A549 (cell line): ENCODE measurements around the gene CAMTA1.

Experiments used
- CHD4 ChIP-seq: fragments of 200-600 bp; sonication (generic); IDR thresholded peaks from 2 replicates; pipeline ENCODE4 v1.6.1; 2016; ENCODE audit warnings: antibody characterized with exemption, mild to moderate bottlenecking, borderline replicate concordance
- EHF ChIP-seq: fragments of 250-450 bp; sonication (Bioruptor Pico); IDR thresholded peaks from 2 replicates; pipeline ENCODE4 v1.5.0; 2020; ENCODE audit warnings: mild to moderate bottlenecking
- MAFK ChIP-seq: fragments of 450-650 bp; IDR thresholded peaks from 2 replicates; pipeline ENCODE4 v1.6.1; 2014; ENCODE audit not compliant: partially characterized antibody
- MYC ChIP-seq: IDR thresholded peaks from 2 replicates; pipeline ENCODE4 v1.6.1; 2012; ENCODE audit warnings: mild to moderate bottlenecking, inconsistent platforms, low read length, improper control_type of control experiment, borderline replicate concordance
- RAD21 ChIP-seq, 2 experiments: fragments of >200 bp in 1 of 2; sonication (Bioruptor Twin) in 1 of 2; formaldehyde crosslinking in 1 of 2; IDR thresholded peaks in 1 of 2; conservative IDR thresholded peaks in 1 of 2; 2 replicates in 1 of 2; 3 replicates in 1 of 2; pipeline ENCODE4 v1.6.1; 2012 to 2018; ENCODE audit warnings: inconsistent platforms in 1 of 2
- RARB ChIP-seq: fragments of 250-450 bp; sonication (Bioruptor Pico); IDR thresholded peaks from 2 replicates; pipeline ENCODE4 v1.8.0; 2021; ENCODE audit warnings: mild to moderate bottlenecking, moderate library complexity
- ZNF302 ChIP-seq: fragments of 250-450 bp; sonication (Bioruptor Pico); IDR thresholded peaks from 2 replicates; pipeline ENCODE4 v1.9.0; 2021; ENCODE audit warnings: inconsistent platforms, mild to moderate bottlenecking, moderate library complexity
- ZSCAN20 ChIP-seq: fragments of 250-450 bp; sonication (Bioruptor Pico); IDR thresholded peaks from 2 replicates; pipeline ENCODE4 v1.8.0; 2022; ENCODE audit warnings: mild to moderate bottlenecking, moderate library complexity
- TF ChIP-seq, protein P1 (sequence below): fragments of >200 bp; sonication (Bioruptor Twin); formaldehyde crosslinking; IDR thresholded peaks from 3 replicates; pipeline ENCODE4 v1.5.1; 2016
- TF ChIP-seq, protein P2 (sequence below): fragments of 250-450 bp; sonication (Bioruptor Pico); IDR thresholded peaks from 2 replicates; pipeline ENCODE4 v1.5.0; 2021; ENCODE audit warnings: mild to moderate bottlenecking, moderate library complexity, borderline replicate concordance
- TF ChIP-seq, protein P3 (sequence below): fragments of 200-600 bp; sonication (generic); IDR thresholded peaks from 2 replicates; pipeline ENCODE4 v1.6.1; 2016; ENCODE audit warnings: antibody characterized with exemption, mild to moderate bottlenecking, moderate library complexity

DNA sequence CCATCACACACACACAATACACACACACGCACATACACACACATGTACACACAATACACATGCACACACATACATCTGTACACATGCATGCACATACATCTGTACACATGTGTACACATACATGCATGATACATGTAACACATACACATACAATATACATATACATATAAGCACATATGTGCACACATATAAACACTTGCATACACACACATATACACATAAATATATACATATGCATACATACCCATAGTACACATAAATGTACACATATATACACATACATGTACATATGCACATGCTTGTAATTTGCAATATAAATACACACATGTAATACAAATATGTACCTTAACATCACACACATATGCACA, 703.2 kb downstream of the CAMTA1 start:
- no peak for TF ChIP-seq EHF (CRISPR knock-in tag)
- TF ChIP-seq, protein P1, sequence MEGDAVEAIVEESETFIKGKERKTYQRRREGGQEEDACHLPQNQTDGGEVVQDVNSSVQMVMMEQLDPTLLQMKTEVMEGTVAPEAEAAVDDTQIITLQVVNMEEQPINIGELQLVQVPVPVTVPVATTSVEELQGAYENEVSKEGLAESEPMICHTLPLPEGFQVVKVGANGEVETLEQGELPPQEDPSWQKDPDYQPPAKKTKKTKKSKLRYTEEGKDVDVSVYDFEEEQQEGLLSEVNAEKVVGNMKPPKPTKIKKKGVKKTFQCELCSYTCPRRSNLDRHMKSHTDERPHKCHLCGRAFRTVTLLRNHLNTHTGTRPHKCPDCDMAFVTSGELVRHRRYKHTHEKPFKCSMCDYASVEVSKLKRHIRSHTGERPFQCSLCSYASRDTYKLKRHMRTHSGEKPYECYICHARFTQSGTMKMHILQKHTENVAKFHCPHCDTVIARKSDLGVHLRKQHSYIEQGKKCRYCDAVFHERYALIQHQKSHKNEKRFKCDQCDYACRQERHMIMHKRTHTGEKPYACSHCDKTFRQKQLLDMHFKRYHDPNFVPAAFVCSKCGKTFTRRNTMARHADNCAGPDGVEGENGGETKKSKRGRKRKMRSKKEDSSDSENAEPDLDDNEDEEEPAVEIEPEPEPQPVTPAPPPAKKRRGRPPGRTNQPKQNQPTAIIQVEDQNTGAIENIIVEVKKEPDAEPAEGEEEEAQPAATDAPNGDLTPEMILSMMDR = no peak
- TF ChIP-seq CHD4 = no peak
- TF ChIP-seq, protein P2, sequence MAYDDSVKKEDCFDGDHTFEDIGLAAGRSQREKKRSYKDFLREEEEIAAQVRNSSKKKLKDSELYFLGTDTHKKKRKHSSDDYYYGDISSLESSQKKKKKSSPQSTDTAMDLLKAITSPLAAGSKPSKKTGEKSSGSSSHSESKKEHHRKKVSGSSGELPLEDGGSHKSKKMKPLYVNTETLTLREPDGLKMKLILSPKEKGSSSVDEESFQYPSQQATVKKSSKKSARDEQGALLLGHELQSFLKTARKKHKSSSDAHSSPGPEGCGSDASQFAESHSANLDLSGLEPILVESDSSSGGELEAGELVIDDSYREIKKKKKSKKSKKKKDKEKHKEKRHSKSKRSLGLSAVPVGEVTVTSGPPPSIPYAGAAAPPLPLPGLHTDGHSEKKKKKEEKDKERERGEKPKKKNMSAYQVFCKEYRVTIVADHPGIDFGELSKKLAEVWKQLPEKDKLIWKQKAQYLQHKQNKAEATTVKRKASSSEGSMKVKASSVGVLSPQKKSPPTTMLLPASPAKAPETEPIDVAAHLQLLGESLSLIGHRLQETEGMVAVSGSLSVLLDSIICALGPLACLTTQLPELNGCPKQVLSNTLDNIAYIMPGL = no peak
- no peak for TF ChIP-seq ZNF302
- TF ChIP-seq ZSCAN20 = no peak
- TF ChIP-seq, protein P3, sequence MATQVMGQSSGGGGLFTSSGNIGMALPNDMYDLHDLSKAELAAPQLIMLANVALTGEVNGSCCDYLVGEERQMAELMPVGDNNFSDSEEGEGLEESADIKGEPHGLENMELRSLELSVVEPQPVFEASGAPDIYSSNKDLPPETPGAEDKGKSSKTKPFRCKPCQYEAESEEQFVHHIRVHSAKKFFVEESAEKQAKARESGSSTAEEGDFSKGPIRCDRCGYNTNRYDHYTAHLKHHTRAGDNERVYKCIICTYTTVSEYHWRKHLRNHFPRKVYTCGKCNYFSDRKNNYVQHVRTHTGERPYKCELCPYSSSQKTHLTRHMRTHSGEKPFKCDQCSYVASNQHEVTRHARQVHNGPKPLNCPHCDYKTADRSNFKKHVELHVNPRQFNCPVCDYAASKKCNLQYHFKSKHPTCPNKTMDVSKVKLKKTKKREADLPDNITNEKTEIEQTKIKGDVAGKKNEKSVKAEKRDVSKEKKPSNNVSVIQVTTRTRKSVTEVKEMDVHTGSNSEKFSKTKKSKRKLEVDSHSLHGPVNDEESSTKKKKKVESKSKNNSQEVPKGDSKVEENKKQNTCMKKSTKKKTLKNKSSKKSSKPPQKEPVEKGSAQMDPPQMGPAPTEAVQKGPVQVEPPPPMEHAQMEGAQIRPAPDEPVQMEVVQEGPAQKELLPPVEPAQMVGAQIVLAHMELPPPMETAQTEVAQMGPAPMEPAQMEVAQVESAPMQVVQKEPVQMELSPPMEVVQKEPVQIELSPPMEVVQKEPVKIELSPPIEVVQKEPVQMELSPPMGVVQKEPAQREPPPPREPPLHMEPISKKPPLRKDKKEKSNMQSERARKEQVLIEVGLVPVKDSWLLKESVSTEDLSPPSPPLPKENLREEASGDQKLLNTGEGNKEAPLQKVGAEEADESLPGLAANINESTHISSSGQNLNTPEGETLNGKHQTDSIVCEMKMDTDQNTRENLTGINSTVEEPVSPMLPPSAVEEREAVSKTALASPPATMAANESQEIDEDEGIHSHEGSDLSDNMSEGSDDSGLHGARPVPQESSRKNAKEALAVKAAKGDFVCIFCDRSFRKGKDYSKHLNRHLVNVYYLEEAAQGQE = no peak
- no peak for TF ChIP-seq MYC
- TF ChIP-seq RARB (CRISPR knock-in tag) = no peak
- TF ChIP-seq MAFK = no peak
- no peak for TF ChIP-seq RAD21 (conservative IDR thresholded peaks at IDR 0.05 in 1 of 2, IDR thresholded peaks at IDR 0.05 in 1 of 2)
